SH-SY5Y (cell line): ENCODE data around the gene SLC13A2.

ENCODE experiments used
- GATA2 ChIP-seq: IDR thresholded peaks from 2 replicates; pipeline ENCODE4 v1.6.1; 2011; ENCODE audit warnings: mild to moderate bottlenecking, low read depth, low read length
- GATA3 ChIP-seq: IDR thresholded peaks from 2 replicates; pipeline ENCODE4 v1.6.1; 2011; ENCODE audit warnings: low read depth, mild to moderate bottlenecking, low read length, moderate library complexity

GRCh38 chr17:28533091-28533807, 59.8 kb downstream of the SLC13A2 start:
- TF ChIP-seq GATA3 (no peak), GATA2 (no peak)
